GM12878 (cell line): Measurements from ENCODE around the gene SNRPA1.

Experiments used
- ASH2L ChIP-seq: fragments of 300-600, 200-600 bp; sonication (generic); IDR thresholded peaks from 2 replicates; pipeline ENCODE4 v1.6.1; 2017; ENCODE audit warnings: low read depth, mild to moderate bottlenecking, borderline replicate concordance
- BACH1 ChIP-seq: fragments of 450-650 bp; IDR thresholded peaks from 2 replicates; pipeline ENCODE4 v1.6.1; 2017; ENCODE audit warnings: mild to moderate bottlenecking, borderline replicate concordance
- CHD2 ChIP-seq: IDR thresholded peaks from 2 replicates; pipeline ENCODE4 v1.6.1; 2011; ENCODE audit warnings: low read depth, low read length, improper control_type of control experiment, borderline replicate concordance
- ETV6 ChIP-seq, 2 experiments: fragments of 450-650 bp in 1 of 2; IDR thresholded peaks in 1 of 2; conservative IDR thresholded peaks in 1 of 2; 2 replicates each; pipeline ENCODE4 v1.6.1; 2014; ENCODE audit warnings: antibody characterized with exemption in 1 of 2, borderline replicate concordance in 1 of 2, low read depth in 1 of 2, mild to moderate bottlenecking in 1 of 2, moderate library complexity in 1 of 2
- POLR2AphosphoS5 ChIP-seq: IDR thresholded peaks from 2 replicates; pipeline ENCODE4 v1.6.1; 2011; ENCODE audit warnings: mild to moderate bottlenecking, low read length, inconsistent platforms
- RB1 ChIP-seq: fragments of 450-650 bp; formaldehyde crosslinking; IDR thresholded peaks from 2 replicates; pipeline ENCODE4 v1.6.1; 2017; ENCODE audit warnings: mild to moderate bottlenecking, borderline replicate concordance
- SIN3A ChIP-seq: IDR thresholded peaks from 2 replicates; pipeline ENCODE4 v1.6.1; 2012; ENCODE audit warnings: low read depth, low read length, improper control_type of control experiment
- TF ChIP-seq, protein P1 (sequence below), 3 experiments: IDR thresholded peaks in 2 of 3; conservative IDR thresholded peaks in 1 of 3; 2 replicates each; pipeline ENCODE4 v1.5.1; 2011; ENCODE audit warnings: low read depth in 3 of 3, low read length in 3 of 3, mild to moderate bottlenecking in 3 of 3, control low read depth in 2 of 3, moderate library complexity in 2 of 3, inconsistent platforms in 1 of 3, mixed read lengths in 1 of 3; ENCODE audit not compliant: control insufficient read depth in 2 of 3, insufficient read depth in 1 of 3; ENCODE audit errors: extremely low read depth in 1 of 3

DNA sequence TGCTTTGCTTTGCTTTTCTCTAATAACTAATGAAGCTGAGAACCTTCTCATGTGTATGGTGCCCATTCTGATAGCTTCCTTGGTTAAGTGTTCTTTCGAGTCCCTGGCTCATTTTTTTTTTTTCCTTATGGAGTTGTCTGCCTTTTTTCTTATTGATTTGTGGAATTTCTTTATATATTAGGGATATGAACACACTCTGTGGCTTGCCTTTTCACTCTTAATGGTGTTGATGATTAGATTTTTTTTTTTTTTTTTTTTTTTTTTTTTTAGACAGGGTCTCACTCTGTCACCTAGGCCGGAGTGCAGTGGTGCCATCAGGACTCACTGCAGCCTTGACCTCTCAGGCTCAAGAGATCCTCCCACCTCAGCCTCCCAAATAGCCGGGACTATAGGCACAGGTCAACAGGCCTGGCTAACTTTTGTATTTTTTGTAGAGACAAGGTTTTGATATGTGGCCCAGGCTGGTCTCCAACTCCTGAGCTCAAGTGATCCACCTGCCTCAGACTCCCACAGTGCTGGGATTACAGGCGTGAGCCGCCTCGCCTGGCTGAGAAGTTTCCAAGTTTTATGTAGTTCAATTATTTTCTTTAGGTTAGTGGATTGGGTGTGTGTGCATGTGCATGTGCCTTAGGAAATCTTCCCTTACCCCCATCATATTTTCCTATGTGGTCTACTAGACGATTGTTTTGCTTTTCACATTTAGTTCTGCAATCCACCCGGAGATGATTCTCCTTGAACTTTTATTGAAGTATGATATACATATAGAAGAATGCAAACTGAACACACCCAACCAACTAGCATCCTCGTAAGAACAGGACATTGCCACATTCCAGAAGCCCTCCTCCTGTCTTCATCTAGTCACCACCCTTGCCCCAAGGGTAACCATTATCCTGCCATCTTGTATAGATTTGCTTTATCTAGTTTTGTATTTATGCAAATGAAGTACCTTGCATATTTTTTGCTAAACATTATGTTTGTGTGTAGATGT is 1.7 kb upstream of the SNRPA1 start:
- no peak for TF ChIP-seq RB1
- TF ChIP-seq POLR2AphosphoS5: no peak
- TF ChIP-seq CHD2: no peak
- TF ChIP-seq BACH1: no peak
- TF ChIP-seq SIN3A: no peak
- no peak for TF ChIP-seq ASH2L
- TF ChIP-seq, protein P1, sequence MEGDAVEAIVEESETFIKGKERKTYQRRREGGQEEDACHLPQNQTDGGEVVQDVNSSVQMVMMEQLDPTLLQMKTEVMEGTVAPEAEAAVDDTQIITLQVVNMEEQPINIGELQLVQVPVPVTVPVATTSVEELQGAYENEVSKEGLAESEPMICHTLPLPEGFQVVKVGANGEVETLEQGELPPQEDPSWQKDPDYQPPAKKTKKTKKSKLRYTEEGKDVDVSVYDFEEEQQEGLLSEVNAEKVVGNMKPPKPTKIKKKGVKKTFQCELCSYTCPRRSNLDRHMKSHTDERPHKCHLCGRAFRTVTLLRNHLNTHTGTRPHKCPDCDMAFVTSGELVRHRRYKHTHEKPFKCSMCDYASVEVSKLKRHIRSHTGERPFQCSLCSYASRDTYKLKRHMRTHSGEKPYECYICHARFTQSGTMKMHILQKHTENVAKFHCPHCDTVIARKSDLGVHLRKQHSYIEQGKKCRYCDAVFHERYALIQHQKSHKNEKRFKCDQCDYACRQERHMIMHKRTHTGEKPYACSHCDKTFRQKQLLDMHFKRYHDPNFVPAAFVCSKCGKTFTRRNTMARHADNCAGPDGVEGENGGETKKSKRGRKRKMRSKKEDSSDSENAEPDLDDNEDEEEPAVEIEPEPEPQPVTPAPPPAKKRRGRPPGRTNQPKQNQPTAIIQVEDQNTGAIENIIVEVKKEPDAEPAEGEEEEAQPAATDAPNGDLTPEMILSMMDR (IDR thresholded peaks at IDR 0.05 in 2 of 3, conservative IDR thresholded peaks at IDR 0.05 in 1 of 3; ENCODE audit: control insufficient read depth in 2 of 3, extremely low read depth in 1 of 3, insufficient read depth in 1 of 3, low read depth in 3 of 3, low read length in 3 of 3): no peak
- TF ChIP-seq ETV6 (conservative IDR thresholded peaks at IDR 0.05 in 1 of 2, IDR thresholded peaks at IDR 0.05 in 1 of 2; ENCODE audit: borderline replicate concordance in 1 of 2, low read depth in 1 of 2): no peak
